ENCODE results near the gene SGMS1.

GRCh38 chr10:50346942-50347341 is 276.8 kb downstream of the SGMS1 start:
- TF ChIP-seq, protein P1, sequence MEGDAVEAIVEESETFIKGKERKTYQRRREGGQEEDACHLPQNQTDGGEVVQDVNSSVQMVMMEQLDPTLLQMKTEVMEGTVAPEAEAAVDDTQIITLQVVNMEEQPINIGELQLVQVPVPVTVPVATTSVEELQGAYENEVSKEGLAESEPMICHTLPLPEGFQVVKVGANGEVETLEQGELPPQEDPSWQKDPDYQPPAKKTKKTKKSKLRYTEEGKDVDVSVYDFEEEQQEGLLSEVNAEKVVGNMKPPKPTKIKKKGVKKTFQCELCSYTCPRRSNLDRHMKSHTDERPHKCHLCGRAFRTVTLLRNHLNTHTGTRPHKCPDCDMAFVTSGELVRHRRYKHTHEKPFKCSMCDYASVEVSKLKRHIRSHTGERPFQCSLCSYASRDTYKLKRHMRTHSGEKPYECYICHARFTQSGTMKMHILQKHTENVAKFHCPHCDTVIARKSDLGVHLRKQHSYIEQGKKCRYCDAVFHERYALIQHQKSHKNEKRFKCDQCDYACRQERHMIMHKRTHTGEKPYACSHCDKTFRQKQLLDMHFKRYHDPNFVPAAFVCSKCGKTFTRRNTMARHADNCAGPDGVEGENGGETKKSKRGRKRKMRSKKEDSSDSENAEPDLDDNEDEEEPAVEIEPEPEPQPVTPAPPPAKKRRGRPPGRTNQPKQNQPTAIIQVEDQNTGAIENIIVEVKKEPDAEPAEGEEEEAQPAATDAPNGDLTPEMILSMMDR (IDR thresholded peaks at IDR 0.05): no peak
- no peak for TF ChIP-seq EZH2 (IDR thresholded peaks at IDR 0.05)

Data from neural progenitor cell (in vitro differentiated cells).